Measurements from ENCODE around the gene PPP2R2C.

DNA sequence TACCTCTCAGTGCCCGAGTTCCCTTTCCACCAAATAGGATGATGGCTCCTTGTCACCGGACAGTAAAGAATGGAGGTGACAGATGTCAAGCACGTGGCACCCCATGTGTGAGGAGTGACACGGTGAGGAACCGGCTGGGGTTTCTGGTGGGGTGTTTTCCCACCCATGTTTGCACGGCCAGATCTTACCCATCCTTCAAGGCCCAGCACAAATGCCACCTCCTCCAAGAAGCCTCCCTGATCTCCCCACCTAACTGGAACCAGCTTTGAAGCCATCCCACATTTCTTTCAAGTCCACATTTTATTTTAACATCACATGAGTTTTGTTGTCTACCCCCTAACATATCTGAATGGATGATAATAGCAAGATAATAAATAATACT is 139.8 kb downstream of the PPP2R2C start:
- TF ChIP-seq, protein P1, sequence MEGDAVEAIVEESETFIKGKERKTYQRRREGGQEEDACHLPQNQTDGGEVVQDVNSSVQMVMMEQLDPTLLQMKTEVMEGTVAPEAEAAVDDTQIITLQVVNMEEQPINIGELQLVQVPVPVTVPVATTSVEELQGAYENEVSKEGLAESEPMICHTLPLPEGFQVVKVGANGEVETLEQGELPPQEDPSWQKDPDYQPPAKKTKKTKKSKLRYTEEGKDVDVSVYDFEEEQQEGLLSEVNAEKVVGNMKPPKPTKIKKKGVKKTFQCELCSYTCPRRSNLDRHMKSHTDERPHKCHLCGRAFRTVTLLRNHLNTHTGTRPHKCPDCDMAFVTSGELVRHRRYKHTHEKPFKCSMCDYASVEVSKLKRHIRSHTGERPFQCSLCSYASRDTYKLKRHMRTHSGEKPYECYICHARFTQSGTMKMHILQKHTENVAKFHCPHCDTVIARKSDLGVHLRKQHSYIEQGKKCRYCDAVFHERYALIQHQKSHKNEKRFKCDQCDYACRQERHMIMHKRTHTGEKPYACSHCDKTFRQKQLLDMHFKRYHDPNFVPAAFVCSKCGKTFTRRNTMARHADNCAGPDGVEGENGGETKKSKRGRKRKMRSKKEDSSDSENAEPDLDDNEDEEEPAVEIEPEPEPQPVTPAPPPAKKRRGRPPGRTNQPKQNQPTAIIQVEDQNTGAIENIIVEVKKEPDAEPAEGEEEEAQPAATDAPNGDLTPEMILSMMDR (conservative IDR thresholded peaks at IDR 0.05; ENCODE audit: low read length), result no peak
- no peak for TF ChIP-seq EZH2phosphoT487 (IDR thresholded peaks at IDR 0.05; ENCODE audit: borderline replicate concordance)
